Activated naive CD4-positive, alpha-beta T cell treated with anti-CD3 and anti-CD28 coated beads, Interleukin-2, amount 10 ng/mL, durations not matched to agents 7 days and 5 days (primary cell): ENCODE measurements around the gene CDKN2A.

Source experiments
- CTCF ChIA-PET: fragments of 350-600 bp; sonication (Branson Sonifier 250); formaldehyde crosslinking; loops from one replicate; lab custom pipeline; 2021; ENCODE audit warnings: antibody characterized with exemption; lab: Charles Lee
- DNase-seq: peaks from one replicate; pipeline ENCODE4 v3.0.0-alpha.2; 2020
- H3K27ac Mint-ChIP-seq: one replicate; pipeline ENCODE4 v1.8.0; 2021; ENCODE audit warnings: mild to moderate bottlenecking, moderate library complexity, mixed read lengths
- H3K27me3 Mint-ChIP-seq: one replicate; pipeline ENCODE4 v1.8.0; 2021; ENCODE audit warnings: mild to moderate bottlenecking, mixed read lengths
- H3K36me3 Mint-ChIP-seq: one replicate; pipeline ENCODE4 v1.8.0; 2021; ENCODE audit warnings: mixed read lengths
- H3K4me1 Mint-ChIP-seq: one replicate; pipeline ENCODE4 v1.8.0; 2021; ENCODE audit warnings: mixed read lengths
- H3K4me3 Mint-ChIP-seq: one replicate; pipeline ENCODE4 v1.8.0; 2021; ENCODE audit warnings: mild to moderate bottlenecking, moderate library complexity, mixed read lengths
- H3K9me3 Mint-ChIP-seq: one replicate; pipeline ENCODE4 v1.8.0; 2021; ENCODE audit warnings: mixed read lengths

The CDKN2A gene

DNA sequence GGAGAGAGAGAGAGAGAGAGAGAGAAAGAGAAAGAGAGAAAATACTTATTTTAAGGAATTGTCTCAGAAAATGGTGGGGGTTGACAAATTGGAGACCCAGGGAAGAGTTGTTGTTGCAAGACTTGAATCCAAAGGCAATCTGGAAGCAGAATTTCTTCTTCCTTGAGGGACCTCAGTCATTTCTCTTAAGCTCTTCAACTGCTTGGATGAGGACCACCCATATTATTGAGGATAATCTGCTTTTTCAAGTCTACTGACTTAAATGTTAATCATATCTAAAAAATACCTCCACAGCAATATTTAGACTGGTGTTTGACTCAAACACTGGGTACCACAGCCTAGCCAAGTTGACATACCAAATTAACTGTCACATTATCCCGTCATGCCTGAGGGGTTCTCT, 3.3 kb upstream of the CDKN2A start:
- CTCF ChIA-PET, result interaction anchor here (4.1 kb wide), 1 partner anchor 11 kb away, joined by 18 read pairs; the partner anchor contains the start of gene CDKN2B
- Mint-ChIP-seq H3K27me3 (peaks cover 62% of the 10 kb centered on the region), H3K27ac (no peak overlapping the region)

DNA sequence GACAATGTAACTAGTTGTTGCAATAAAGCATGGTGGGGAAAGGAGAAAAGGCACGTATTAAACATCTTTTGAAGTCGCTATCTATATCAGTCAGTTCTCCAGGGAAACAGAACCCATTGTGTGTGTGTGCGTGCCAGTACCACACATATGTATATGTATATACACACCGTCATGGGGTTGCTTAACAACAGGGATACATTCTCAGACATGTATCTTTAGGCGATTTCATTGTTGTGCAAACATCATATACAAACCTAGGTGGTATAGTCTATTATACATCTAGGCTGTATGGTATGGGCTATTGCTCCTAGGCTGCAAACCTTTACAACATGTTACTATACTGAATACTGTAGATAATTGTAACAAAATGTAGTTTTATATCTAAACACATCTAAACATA, 2.7 kb upstream of the CDKN2A start:
- H3K4me3 Mint-ChIP-seq, result peak overlapping the region; percentile 98
- peaks cover 36% of the 10 kb centered on the region for H3K36me3 Mint-ChIP-seq
- CTCF ChIA-PET, result interaction anchor here (4.1 kb wide), 1 partner anchor 11 kb away, joined by 18 read pairs; the partner anchor contains the start of gene CDKN2B
- no peak overlapping the region for H3K27ac Mint-ChIP-seq
- no peaks in the 10 kb centered on the region for H3K9me3 Mint-ChIP-seq
- H3K27me3 Mint-ChIP-seq, result peaks cover 58% of the 10 kb centered on the region
- DNase-seq, result no peak
- peaks cover 28% of the 10 kb centered on the region for H3K4me1 Mint-ChIP-seq

More for the DNA sequence above, 3.3 kb upstream of the CDKN2A start:
- Mint-ChIP-seq H3K4me3 (no peak overlapping the region), H3K9me3 (no peaks in the 10 kb centered on the region), H3K36me3 (peaks cover 36% of the 10 kb centered on the region), H3K4me1 (peaks cover 28% of the 10 kb centered on the region)
- no peak for DNase-seq

DNA sequence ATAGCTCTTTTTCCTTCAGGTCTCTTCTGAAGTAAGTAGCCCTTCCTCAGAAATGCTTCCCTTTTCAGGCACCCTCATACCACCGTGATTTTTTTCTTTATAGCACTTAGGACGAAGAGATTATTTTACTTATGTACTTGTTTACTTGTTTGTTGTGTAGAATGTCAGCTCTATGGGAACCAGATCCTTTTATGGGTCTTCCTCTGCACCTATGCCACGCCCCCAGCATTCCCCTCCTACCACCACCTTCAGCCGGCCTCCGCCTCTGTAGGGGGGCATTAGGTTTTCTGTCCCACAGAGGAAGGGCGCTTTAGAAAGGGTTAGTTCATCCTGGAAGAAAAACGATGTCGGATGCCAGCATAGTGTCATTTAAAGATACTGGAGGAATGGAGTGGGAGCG, 2.2 kb upstream of the CDKN2A start:
- DNase-seq, result no peak
- peaks cover 38% of the 10 kb centered on the region for H3K36me3 Mint-ChIP-seq
- H3K27ac Mint-ChIP-seq, result no peak overlapping the region
- H3K4me3 Mint-ChIP-seq, result peak overlapping the region; percentile 98
- CTCF ChIA-PET, result interaction anchor here (4.1 kb wide), 1 partner anchor 12 kb away, joined by 18 read pairs; the partner anchor contains the start of gene CDKN2B
- peaks cover 30% of the 10 kb centered on the region for H3K4me1 Mint-ChIP-seq
- H3K9me3 Mint-ChIP-seq, result no peaks in the 10 kb centered on the region
- peaks cover 56% of the 10 kb centered on the region for H3K27me3 Mint-ChIP-seq

DNA sequence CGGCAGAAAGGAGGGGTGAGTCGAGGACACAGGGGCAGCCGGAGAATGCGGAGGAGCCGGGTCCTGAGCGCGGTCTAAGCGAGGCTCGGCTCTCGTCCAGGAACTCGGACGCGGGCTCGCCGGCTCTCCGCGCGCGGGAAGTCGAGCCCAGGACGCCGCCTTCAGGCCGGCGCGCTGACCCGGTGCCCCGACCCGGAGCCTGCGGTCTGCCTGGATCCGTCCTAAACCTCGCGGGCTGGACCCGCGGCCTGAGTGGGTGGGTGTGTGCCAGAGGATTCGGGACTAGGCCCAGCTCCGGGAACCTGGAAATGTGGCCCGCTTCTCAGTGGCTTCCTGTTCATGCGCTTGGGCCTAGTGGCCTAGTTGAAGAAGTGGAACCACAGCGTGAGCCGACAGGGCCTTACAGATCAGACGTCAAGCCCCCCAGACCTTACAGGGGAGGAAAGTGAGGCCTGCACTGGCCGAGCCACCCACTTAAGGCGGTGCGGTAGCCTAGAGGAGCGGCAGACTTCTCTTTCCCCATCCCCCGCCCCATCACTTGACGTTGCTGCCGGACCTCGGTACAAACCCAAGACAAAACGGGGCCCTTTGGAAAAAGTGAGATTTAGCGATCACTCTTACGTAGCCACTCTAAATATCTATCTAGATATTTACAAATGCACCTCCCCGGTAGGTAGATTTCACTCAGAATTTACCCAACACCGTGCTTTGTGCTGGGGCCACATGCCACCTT, 1.6 kb upstream of the CDKN2A start:
- peaks cover 41% of the 10 kb centered on the region for H3K36me3 Mint-ChIP-seq
- H3K4me3 Mint-ChIP-seq, result peak overlapping the region; percentile 98
- DNase-seq, result peak; percentile 41
- peaks cover 35% of the 10 kb centered on the region for H3K4me1 Mint-ChIP-seq
- H3K27ac Mint-ChIP-seq, result peak overlapping the region; percentile 100
- H3K27me3 Mint-ChIP-seq, result peaks cover 57% of the 10 kb centered on the region
- CTCF ChIA-PET, result interaction anchor here (1.0 to 4.1 kb wide), 6 partner anchors 11 to 184 kb away, joined by 3 to 18 read pairs (median 5); partner anchors contain the start of gene CDKN2B
- no peaks in the 10 kb centered on the region for H3K9me3 Mint-ChIP-seq

DNA sequence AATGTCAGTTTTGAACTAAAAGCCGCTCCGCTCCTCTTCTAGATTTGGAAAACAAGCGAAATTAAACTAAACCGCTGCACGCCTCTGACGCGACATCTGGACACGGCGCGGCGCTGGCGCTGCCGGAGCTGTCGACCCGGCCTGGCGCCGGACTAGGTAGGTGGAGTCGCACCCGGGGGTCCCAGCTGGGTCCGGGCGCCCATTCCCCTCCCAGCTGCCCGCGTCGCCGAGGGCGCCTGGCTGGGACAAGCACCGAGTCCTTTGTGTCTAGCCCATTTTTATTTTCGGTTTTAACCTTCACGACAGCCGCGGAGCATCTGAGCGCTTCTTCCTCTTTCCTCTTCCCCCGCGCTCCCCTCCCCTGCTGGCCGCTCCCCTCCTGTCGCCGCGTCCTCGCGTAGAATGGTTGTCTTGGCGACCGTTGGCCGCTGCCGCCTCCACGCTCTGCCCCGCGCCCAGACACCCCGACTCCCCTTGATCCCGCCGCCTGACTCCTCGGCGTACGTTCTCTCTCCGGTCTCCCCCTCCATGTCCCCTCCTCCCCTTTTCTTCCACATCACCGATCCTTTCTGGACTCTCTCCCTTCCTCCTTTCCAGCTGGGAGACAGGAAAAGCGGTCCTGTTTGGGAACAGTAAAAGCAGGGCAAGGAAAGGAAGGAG, 944 bp upstream of the CDKN2A start:
- H3K4me1 Mint-ChIP-seq, result peaks cover 42% of the 10 kb centered on the region
- peaks cover 58% of the 10 kb centered on the region for H3K27me3 Mint-ChIP-seq
- peak overlapping the region; percentile 100 for H3K27ac Mint-ChIP-seq
- H3K4me3 Mint-ChIP-seq, result peak overlapping the region; percentile 98
- peaks cover 46% of the 10 kb centered on the region for H3K36me3 Mint-ChIP-seq
- peak; percentile 94 for DNase-seq
- CTCF ChIA-PET, result interaction anchor here (0.9 to 2.1 kb wide), 7 partner anchors 12 to 183 kb away, joined by 3 to 7 read pairs (median 4); partner anchors contain the start of gene CDKN2B
- H3K9me3 Mint-ChIP-seq, result no peaks in the 10 kb centered on the region

DNA sequence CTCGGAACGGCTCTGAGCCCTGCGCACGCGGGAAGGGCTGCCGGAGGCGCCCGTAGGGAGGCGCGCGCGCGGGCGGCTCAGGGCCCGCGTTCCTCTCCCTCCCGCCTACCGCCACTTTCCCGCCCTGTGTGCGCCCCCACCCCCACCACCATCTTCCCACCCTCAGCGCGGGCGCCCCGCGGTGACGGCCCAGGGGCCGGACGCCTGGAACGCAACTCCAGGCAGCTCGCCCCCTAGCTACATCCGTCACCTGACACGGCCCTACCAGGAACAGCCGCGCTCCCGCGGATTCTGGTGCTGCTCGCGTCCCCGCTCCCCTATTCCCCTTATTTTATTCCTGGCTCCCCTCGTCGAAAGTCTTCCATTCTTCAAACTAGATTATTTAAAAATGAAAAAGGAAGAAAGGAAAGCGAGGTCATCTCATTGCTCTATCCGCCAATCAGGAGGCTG, 389 bp upstream of the CDKN2A start, which contains the start of gene CDKN2B-AS1:
CDKN2B-AS1 (plus strand) TSS at position 236 of the 450 bp plus-strand sequence.
- DNase-seq, result peak; percentile 73
- peaks cover 60% of the 10 kb centered on the region for H3K27me3 Mint-ChIP-seq
- H3K4me3 Mint-ChIP-seq, result peak within 1 kb of the TSS; percentile 98
- peaks cover 2% of the 10 kb centered on the region for H3K9me3 Mint-ChIP-seq
- H3K36me3 Mint-ChIP-seq, result peaks cover 50% of the 10 kb centered on the region
- H3K4me1 Mint-ChIP-seq, result peaks cover 47% of the 10 kb centered on the region
- peak within 1 kb of the TSS; percentile 100 for H3K27ac Mint-ChIP-seq
- CTCF ChIA-PET, result interaction anchor here (0.9 to 2.1 kb wide), 7 partner anchors 13 to 183 kb away, joined by 3 to 7 read pairs (median 4); partner anchors contain the start of gene CDKN2B

DNA sequence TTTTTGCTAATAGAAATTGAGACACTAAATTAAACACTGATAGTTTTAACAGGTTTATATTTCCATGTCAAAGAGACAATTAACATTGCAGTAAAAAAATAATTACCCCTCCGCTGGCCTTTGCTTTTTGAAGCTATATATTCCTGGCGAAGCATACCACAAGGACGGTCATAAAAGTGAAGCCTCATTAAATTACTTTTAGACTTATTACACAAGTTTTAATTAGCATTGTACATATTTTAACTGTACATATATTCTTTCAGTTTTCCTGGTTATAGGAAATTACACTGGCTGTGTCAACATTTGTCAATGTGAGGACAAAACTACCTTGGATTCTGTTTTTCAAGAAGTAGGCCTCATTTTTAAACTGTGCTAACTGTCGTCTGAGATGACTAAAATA, 1.2 kb downstream of the CDKN2A start:
- Mint-ChIP-seq H3K27me3 (peaks cover 63% of the 10 kb centered on the region), H3K27ac (peak overlapping the region; percentile 100), H3K36me3 (peaks cover 61% of the 10 kb centered on the region), H3K4me1 (peaks cover 59% of the 10 kb centered on the region), H3K4me3 (peak overlapping the region; percentile 98), H3K9me3 (peaks cover 7% of the 10 kb centered on the region)
- DNase-seq, result no peak
- CTCF ChIA-PET, result interaction anchor here (0.7 to 1.3 kb wide), 2 partner anchors 10 to 18 kb away, joined by 3 to 4 read pairs; no protein-coding TSS in a partner anchor

DNA sequence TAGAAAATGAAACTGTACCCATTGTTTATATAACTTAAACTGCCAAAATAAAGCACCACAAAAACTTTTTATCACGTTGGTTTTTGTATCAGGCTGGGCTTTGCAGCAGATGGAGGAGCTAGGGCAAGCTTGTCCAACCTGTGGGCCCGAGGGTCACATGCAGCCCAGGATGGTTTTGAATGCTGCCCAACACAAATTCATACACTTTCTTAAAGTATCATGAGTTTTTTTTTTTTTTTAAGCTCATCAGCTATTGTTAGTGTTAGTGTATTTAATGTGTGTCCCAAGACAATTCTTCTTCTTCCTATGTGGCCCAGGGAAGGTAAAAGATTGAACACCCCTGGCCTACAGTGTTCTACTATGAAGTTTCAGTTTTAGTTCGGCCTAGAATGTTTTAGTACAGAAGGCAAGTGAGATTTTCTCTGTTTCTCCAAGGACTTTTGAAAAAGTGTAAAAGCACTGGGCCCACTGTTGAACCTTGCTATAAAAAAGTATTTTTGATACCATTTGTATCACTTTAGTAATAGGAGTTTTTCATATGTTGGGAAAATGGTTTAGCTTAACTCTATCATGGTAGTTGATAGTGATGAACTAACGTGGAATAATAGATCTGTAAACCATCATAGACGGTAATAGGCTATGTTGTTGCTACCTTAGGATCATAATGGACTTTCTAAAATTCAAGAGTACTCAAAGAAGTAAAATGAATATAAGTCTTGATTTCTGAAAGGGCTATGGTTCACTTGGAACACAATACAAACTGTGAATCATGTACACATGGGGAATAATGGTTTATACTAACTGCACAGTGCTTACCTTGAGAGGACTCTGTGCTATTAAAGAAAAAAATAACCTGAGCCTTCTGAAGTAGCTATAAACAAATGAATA, 2.9 kb downstream of the CDKN2A start:
- CTCF ChIA-PET, result interaction anchor here (0.7 to 3.8 kb wide), 3 partner anchors 17 to 184 kb away, joined by 3 to 21 read pairs (median 5); partner anchors contain the start of gene CDKN2B
- no peak overlapping the region for H3K27ac Mint-ChIP-seq

DNA sequence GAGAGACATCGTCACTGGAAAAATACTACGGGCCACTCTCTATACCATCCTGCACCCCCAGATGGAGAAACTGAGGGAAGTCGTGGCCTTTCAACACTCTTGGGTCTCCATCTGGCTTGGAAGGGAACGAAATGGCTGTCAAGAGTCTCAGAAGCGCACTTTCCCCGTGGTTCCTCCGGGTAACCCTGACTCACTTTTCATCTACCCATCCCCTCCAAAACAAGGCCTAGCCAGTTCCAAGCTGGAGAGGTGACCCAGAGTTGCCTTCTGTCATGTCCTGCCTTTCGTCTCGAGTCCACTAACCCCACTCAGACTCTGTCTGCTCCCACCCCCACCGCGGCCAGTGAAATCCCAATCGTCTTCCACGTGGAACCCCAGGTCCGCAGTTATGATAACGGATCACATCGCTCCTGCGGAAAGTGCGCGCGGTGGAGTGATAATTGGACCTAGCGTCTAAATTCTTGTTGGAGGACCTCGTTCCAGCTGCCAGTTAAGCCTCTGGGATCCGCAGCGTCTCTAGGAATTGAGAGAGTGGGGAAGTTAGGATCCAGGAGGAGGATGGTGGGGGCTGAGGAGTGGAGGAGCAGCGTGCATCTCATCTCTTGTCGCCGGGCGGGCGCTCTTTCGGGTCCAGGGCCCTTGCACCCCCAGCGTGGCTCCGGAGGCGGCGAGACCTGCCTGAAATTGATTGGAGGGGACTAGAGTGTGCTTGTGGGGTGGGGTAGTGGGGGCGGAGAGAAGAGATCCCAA, 4.6 kb downstream of the CDKN2A start:
- Mint-ChIP-seq H3K36me3 (peaks cover 49% of the 10 kb centered on the region), H3K9me3 (peaks cover 7% of the 10 kb centered on the region), H3K4me1 (peaks cover 50% of the 10 kb centered on the region), H3K27me3 (peaks cover 49% of the 10 kb centered on the region), H3K4me3 (no peak overlapping the region), H3K27ac (peak overlapping the region; percentile 49)
- DNase-seq, result no peak
- CTCF ChIA-PET, result interaction anchor here (0.7 to 3.8 kb wide), 3 partner anchors 18 to 747 kb away, joined by 3 to 21 read pairs (median 3); partner anchors contain the start of gene CDKN2B

More for the DNA sequence above, 2.9 kb downstream of the CDKN2A start:
- Mint-ChIP-seq H3K4me1 (peaks cover 57% of the 10 kb centered on the region), H3K27me3 (peaks cover 61% of the 10 kb centered on the region), H3K4me3 (no peak overlapping the region), H3K9me3 (peaks cover 7% of the 10 kb centered on the region), H3K36me3 (peaks cover 56% of the 10 kb centered on the region)
- no peak for DNase-seq

DNA sequence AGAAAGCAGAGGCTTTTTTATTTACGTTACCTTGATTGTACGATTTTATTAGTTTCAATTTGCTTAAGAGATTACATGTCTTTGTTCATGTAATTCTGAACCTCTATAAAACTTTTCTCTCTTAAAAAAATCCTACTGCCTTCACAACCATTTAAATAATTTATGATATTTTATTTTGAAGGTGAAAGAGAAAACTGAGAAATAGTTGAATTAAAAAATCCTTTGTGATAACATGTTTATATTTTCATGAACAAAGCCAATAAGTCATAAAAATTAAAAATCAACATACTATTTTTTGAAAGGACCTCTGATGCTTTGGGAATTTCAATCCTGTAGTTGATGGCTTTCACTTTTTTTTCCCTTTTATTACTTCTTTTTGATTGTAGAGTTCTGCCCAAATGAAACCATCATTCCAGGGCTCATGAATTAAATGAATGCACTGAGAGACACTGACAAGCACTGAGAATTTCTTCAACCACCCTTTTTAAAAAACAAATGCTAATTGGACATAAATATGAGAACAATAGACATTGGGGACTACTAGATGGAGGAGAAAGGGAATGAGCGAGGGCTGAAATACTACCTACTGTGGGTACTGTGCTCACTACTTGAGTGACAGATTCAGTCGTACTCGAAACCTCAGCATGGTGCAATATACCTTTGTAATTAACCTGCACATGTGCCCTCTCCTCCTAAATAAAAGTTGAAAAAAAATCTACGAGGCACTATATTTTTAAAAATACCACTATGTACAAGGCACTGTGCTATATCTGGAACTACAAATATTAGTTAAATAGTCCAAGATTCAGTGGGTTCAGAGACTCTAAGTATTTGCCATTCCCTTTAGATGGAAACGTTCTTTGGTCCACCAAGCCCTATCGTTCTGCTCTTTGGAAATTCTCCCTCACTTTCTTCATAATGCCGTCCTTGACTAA, 5.9 kb downstream of the CDKN2A start:
- H3K27me3 Mint-ChIP-seq, result peaks cover 46% of the 10 kb centered on the region
- no peak for DNase-seq
- CTCF ChIA-PET, result interaction anchor here (1.1 to 3.8 kb wide), 2 partner anchors 20 kb away, joined by 3 to 21 read pairs; partner anchors contain the start of gene CDKN2B

DNA sequence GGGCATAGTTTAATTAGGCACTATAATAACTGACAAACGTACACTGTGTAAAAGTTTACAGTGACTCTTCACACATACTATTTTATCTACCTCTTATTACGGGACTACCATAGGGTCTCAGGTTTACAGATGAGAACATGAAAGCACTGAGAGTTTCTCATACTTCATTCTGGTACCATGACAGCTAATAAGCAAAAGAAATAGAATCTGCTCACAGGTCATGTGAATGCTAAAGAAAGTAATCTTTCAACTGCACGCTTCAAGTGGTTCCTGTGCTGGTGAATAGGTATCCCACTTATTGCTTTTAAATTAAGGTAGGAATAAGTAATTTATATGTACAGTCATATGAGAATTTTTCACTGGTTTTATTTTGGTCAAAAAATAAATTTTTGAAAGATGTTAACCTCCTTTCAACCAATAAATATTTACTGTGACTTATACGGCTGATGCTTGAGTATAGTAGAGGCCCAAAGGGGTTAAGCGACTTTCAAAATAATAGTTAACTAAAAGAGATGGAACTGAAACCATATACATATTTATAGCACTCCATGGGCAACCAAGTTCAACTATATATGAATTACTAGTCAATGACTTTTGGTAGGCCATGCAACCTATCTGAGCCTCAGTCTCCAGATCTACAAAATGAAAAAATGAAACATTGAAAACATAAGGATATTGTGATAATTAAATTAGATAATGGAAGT, 8.1 kb downstream of the CDKN2A start:
- peaks cover 7% of the 10 kb centered on the region for H3K9me3 Mint-ChIP-seq

More for the DNA sequence above, 5.9 kb downstream of the CDKN2A start:
- Mint-ChIP-seq H3K27ac (no peak overlapping the region), H3K9me3 (peaks cover 7% of the 10 kb centered on the region), H3K4me1 (peaks cover 43% of the 10 kb centered on the region), H3K4me3 (no peak overlapping the region), H3K36me3 (peaks cover 43% of the 10 kb centered on the region)

More for the DNA sequence above, 8.1 kb downstream of the CDKN2A start:
- Mint-ChIP-seq H3K4me1 (peaks cover 34% of the 10 kb centered on the region), H3K4me3 (no peak overlapping the region), H3K27me3 (peaks cover 60% of the 10 kb centered on the region), H3K27ac (no peak overlapping the region), H3K36me3 (peaks cover 34% of the 10 kb centered on the region)
- CTCF ChIA-PET, result interaction anchor here (1.0 kb wide), 2 partner anchors 23 kb away, joined by 4 to 5 read pairs; partner anchors contain the start of gene CDKN2B
- no peak for DNase-seq
